H1 (cell line): Measurements from ENCODE around the gene DPP10. TPM values are rescaled to one million over a fixed set of nuclear protein-coding genes. Genes with fewer than 3 reads are reported as not detected.

Source experiments
- CTCF ChIA-PET: fragments of 300-600 bp; sonication (Branson Sonifier 250); formaldehyde crosslinking; loops from one replicate; lab custom pipeline; 2021; ENCODE audit not compliant: partially characterized antibody; lab: Charles Lee
- POLR2A ChIA-PET: fragments of 300-600 bp; sonication (Branson Sonifier 250); formaldehyde crosslinking; loops from one replicate; lab custom pipeline; 2021; ENCODE audit warnings: inconsistent platforms; ENCODE audit not compliant: partially characterized antibody; lab: Charles Lee
- DNase-seq, 2 experiments: peaks; one replicate each; pipeline versions ENCODE4 v3.0.0 to v3.0.0-alpha.2; 2010 to 2022; ENCODE audit warnings: low spot score in 2 of 2, low read depth in 1 of 2, mixed read lengths in 1 of 2
- FAIRE-seq: peaks from 2 replicates; lab custom pipeline; 2011; peaks lifted over from hg19 to GRCh38; lab: Jason Lieb, UNC
- H2AFZ ChIP-seq: 2 replicates; pipeline ENCODE4 v1.8.1; 2012; ENCODE audit warnings: low read length, inconsistent platforms
- H2AK5ac ChIP-seq: 2 replicates; pipeline ENCODE4 v1.6.1; 2013; ENCODE audit warnings: low read depth, low read length
- H2BK120ac ChIP-seq: replicated peaks from 2 replicates; pipeline ENCODE3; 2013; ENCODE audit warnings: low read depth, low read length, inconsistent platforms
- H2BK12ac ChIP-seq: 2 replicates; pipeline ENCODE4 v1.6.1; 2013; ENCODE audit warnings: low read depth, low read length
- H2BK15ac ChIP-seq: 2 replicates; pipeline ENCODE4 v1.6.1; 2013; ENCODE audit warnings: low read length
- H2BK20ac ChIP-seq: 2 replicates; pipeline ENCODE4 v1.6.1; 2013; ENCODE audit warnings: low read length
- H2BK5ac ChIP-seq: 2 replicates; pipeline ENCODE4 v1.6.1; 2013; ENCODE audit warnings: low read depth, low read length
- H3K14ac ChIP-seq: 2 replicates; pipeline ENCODE4 v1.6.1; 2013; ENCODE audit warnings: inconsistent platforms; ENCODE audit not compliant: insufficient read length
- H3K18ac ChIP-seq: 2 replicates; pipeline ENCODE4 v1.6.1; 2013; ENCODE audit warnings: low read length; ENCODE audit errors: extremely low read depth
- H3K23ac ChIP-seq: 2 replicates; pipeline ENCODE4 v1.6.1; 2013; ENCODE audit warnings: inconsistent platforms; ENCODE audit not compliant: insufficient read length
- H3K23me2 ChIP-seq: 2 replicates; pipeline ENCODE4 v1.6.1; 2013; ENCODE audit warnings: low read depth, low read length
- H3K27ac ChIP-seq: 2 replicates; pipeline ENCODE4 v1.6.1; 2011; ENCODE audit warnings: low read depth, low read length, inconsistent platforms
- H3K27me3 ChIP-seq, 4 experiments: replicated peaks in 1 of 4; 1 replicate in 1 of 4; 2 replicates in 3 of 4; pipeline versions ENCODE4 v1.6.1 to v1.8.1; 2011 to 2013; ENCODE audit warnings: low read length in 3 of 4, mild to moderate bottlenecking in 3 of 4, inconsistent platforms in 2 of 4, mixed read lengths in 2 of 4, moderate library complexity in 1 of 4; ENCODE audit not compliant: control insufficient read depth in 3 of 4, insufficient read depth in 3 of 4; ENCODE audit errors: extremely low read depth in 1 of 4
- H3K36me3 ChIP-seq, 4 experiments: 2 replicates each; pipeline versions ENCODE4 v1.6.1 to v1.8.1; 2011 to 2013; ENCODE audit warnings: mild to moderate bottlenecking in 4 of 4, low read length in 3 of 4, moderate library complexity in 2 of 4, control low read depth in 1 of 4, inconsistent platforms in 1 of 4; ENCODE audit not compliant: insufficient read depth in 4 of 4, control insufficient read depth in 2 of 4
- H3K4ac ChIP-seq: replicated peaks from 2 replicates; pipeline ENCODE3; 2013; ENCODE audit warnings: low read length, low read depth, mixed read lengths, inconsistent platforms; ENCODE audit not compliant: insufficient read length
- H3K4me1 ChIP-seq, 4 experiments: replicated peaks in 1 of 4; 1 replicate in 1 of 4; 2 replicates in 3 of 4; pipeline versions ENCODE4 v1.6.1 to v1.8.1; 2011 to 2013; ENCODE audit warnings: low read length in 3 of 4, inconsistent platforms in 2 of 4, mixed read lengths in 1 of 4; ENCODE audit not compliant: insufficient read depth in 4 of 4, control insufficient read depth in 3 of 4
- H3K4me2 ChIP-seq, 2 experiments: 2 replicates each; pipeline versions ENCODE4 v1.6.1 to v1.8.1; 2011 to 2013; ENCODE audit warnings: low read depth in 2 of 2, low read length in 2 of 2, control low read depth in 1 of 2, inconsistent platforms in 1 of 2, mild to moderate bottlenecking in 1 of 2; ENCODE audit not compliant: insufficient read depth in 1 of 2
- H3K4me3 ChIP-seq, 4 experiments: fragments of 200-600, 300-600 bp in 1 of 4; sonication (generic), shearing (Covaris generic), sonication (Bioruptor Twin) in 1 of 4; 2 replicates each; pipeline versions ENCODE4 v1.5.1 to v1.8.1; 2011 to 2016; ENCODE audit warnings: low read length in 4 of 4, low read depth in 3 of 4, control low read depth in 2 of 4, inconsistent platforms in 2 of 4, mild to moderate bottlenecking in 2 of 4, mixed read lengths in 1 of 4, moderate library complexity in 1 of 4; ENCODE audit not compliant: insufficient read depth in 2 of 4; ENCODE audit errors: extremely low read depth in 1 of 4
- H3K56ac ChIP-seq: replicated peaks from 2 replicates; pipeline ENCODE3; 2013; ENCODE audit warnings: low read depth, mild to moderate bottlenecking, mixed read lengths, low read length, inconsistent platforms; ENCODE audit not compliant: insufficient read length
- H3K79me1 ChIP-seq: 2 replicates; pipeline ENCODE4 v1.6.1; 2013; ENCODE audit warnings: low read depth, low read length, control low read depth
- H3K79me2 ChIP-seq, 2 experiments: 2 replicates each; pipeline versions ENCODE4 v1.6.1 to v1.8.1; 2012 to 2013; ENCODE audit warnings: low read length in 2 of 2, mild to moderate bottlenecking in 2 of 2, inconsistent platforms in 1 of 2; ENCODE audit not compliant: insufficient read depth in 2 of 2, control insufficient read depth in 1 of 2
- H3K9ac ChIP-seq, 4 experiments: replicated peaks in 1 of 4; 1 replicate in 1 of 4; 2 replicates in 3 of 4; pipeline versions ENCODE4 v1.6.1 to v1.8.1; 2011 to 2013; ENCODE audit warnings: low read depth in 3 of 4, low read length in 3 of 4, control low read depth in 2 of 4, mild to moderate bottlenecking in 2 of 4, moderate library complexity in 2 of 4, inconsistent platforms in 1 of 4; ENCODE audit errors: extremely low read depth in 1 of 4
- H3K9me3 ChIP-seq, 2 experiments: 2 replicates each; pipeline versions ENCODE4 v1.6.1 to v1.8.1; 2012 to 2013; ENCODE audit warnings: mild to moderate bottlenecking in 2 of 2, moderate library complexity in 2 of 2, control low read depth in 1 of 2, inconsistent platforms in 1 of 2, low read depth in 1 of 2, low read length in 1 of 2, mixed read lengths in 1 of 2; ENCODE audit not compliant: insufficient read depth in 2 of 2
- H4K20me1 ChIP-seq, 2 experiments: replicated peaks in 1 of 2; 2 replicates each; pipeline versions ENCODE3 to v1.8.1; 2011 to 2013; ENCODE audit warnings: inconsistent platforms in 2 of 2, low read length in 2 of 2, mild to moderate bottlenecking in 1 of 2; ENCODE audit not compliant: insufficient read depth in 2 of 2, control insufficient read depth in 1 of 2
- H4K5ac ChIP-seq: 2 replicates; pipeline ENCODE4 v1.6.1; 2013; ENCODE audit warnings: low read length, low read depth, mixed read lengths, inconsistent platforms; ENCODE audit not compliant: insufficient read length
- H4K8ac ChIP-seq: 2 replicates; pipeline ENCODE4 v1.8.0; 2013; ENCODE audit warnings: mild to moderate bottlenecking, moderate library complexity, low read length, inconsistent platforms; ENCODE audit not compliant: insufficient read depth; ENCODE audit errors: extremely low read depth
- H4K91ac ChIP-seq: replicated peaks from 2 replicates; pipeline ENCODE3; 2013; ENCODE audit warnings: low read length, mixed read lengths, inconsistent platforms; ENCODE audit not compliant: insufficient read length
- RFX5 ChIP-seq: IDR thresholded peaks from 2 replicates; pipeline ENCODE4 v1.6.1; 2011; ENCODE audit warnings: low read depth, low read length, improper control_type of control experiment, borderline replicate concordance
- TBP ChIP-seq: IDR thresholded peaks from 2 replicates; pipeline ENCODE4 v1.6.1; 2011; ENCODE audit warnings: low read depth, low read length, improper control_type of control experiment
- TEAD4 ChIP-seq: IDR thresholded peaks from 2 replicates; pipeline ENCODE4 v1.6.1; 2012; ENCODE audit warnings: low read depth, low read length, inconsistent platforms, mixed read lengths
- WGBS, 2 experiments: shearing (Covaris generic) in 1 of 2; methylation state at CpG; one replicate each; pipeline versions ENCODE4 v1.1.6 to v1.1.7; 2013 to 2015; ENCODE audit warnings: low lambda C conversion rate in 2 of 2, mixed read lengths in 2 of 2, inconsistent platforms in 1 of 2, low coverage in 1 of 2, missing lambda C conversion rate in 1 of 2; ENCODE audit not compliant: insufficient replicate concordance in 2 of 2, insufficient coverage in 1 of 2, insufficient read length in 1 of 2; ENCODE audit errors: extremely low coverage in 1 of 2, missing lambda C conversion rate in 1 of 2; 5-methylcytosine and 5-hydroxymethylcytosine counted together
- polyA plus RNA-seq, 7 experiments: library from polyadenylated mRNA; depleted of rRNA in 3 of 7; stranded (reverse) in 5 of 7; unstranded in 2 of 7; fragments of >200 nt in 5 of 7; fragments of 200-250 nt in 2 of 7; gene quantifications; 1 replicate in 5 of 7; 2 replicates in 1 of 7; 4 replicates in 1 of 7; pipeline versions ENCODE4 v1.2.1 to v1.2.3, GENCODE V29; 2011 to 2013; ENCODE audit warnings: missing spikeins in 2 of 7, mixed read lengths in 2 of 7
- total RNA-seq: library from RNA; stranded (reverse); fragmentation: NEBNext Ultra II Directional; extraction: Animal tissue kit (Norgen Biotek cat#: 25700); gene quantifications from 2 replicates; pipeline ENCODE4 v1.2.1, GENCODE V29; 2021
- TF ChIP-seq, protein P1 (sequence below): IDR thresholded peaks from 2 replicates; pipeline ENCODE4 v1.6.1; 2012; ENCODE audit warnings: inconsistent platforms

DPP10 gene
- total and polyA plus RNA-seq, 2 of the 8 experiments (the other 6 are each of a cell fraction or from before 2014, with no cell fraction given), result 3.3 to 7.2 TPM

GRCh38 chr2:114553027-114553426 is 110.6 kb downstream of the DPP10 start:
- Histone ChIP-seq H3K14ac (no peak overlapping the region), H3K27me3 (no peaks in the 10 kb centered on the region), H3K9me3 (no peaks in the 10 kb centered on the region), H3K36me3 (no peaks in the 10 kb centered on the region), H3K79me2 (no peaks in the 10 kb centered on the region), H4K8ac (no peak overlapping the region), H2AK5ac (no peak overlapping the region), H4K5ac (no peak overlapping the region), H2BK15ac (no peak overlapping the region), H3K4ac (no peak overlapping the region), H3K4me3 (no peak overlapping the region), H3K9ac (no peak overlapping the region), H3K23ac (no peak overlapping the region), H3K4me2 (no peak overlapping the region), H2BK120ac (no peak overlapping the region), H3K23me2 (no peaks in the 10 kb centered on the region), H3K18ac (no peak overlapping the region), H4K91ac (no peak overlapping the region), H2BK5ac (no peak overlapping the region), H2BK12ac (no peak overlapping the region), H4K20me1 (no peaks in the 10 kb centered on the region), H3K56ac (no peak overlapping the region), H2AFZ (0 out of 2 replicates have a peak overlapping the region, but pooled peaks have one; percentile 40), H2BK20ac (no peak overlapping the region), H3K4me1 (peaks cover 0 to 3% (median 1%) of the 10 kb centered on the region in 4 experiments; a peak in 2 of 7 replicates), H3K27ac (no peak overlapping the region), H3K79me1 (no peaks in the 10 kb centered on the region)
- WGBS, 2 experiments, result 84% methylated on average over 5 of the region's 5 CpGs; no CpG with 5 or more reads in 1 of the 2 experiments
- ChIA-PET CTCF (interaction anchor here (1.4 to 3.6 kb wide), 3 partner anchors 59 to 587 kb away, joined by 3 to 24 read pairs (median 18); no protein-coding TSS in a partner anchor), POLR2A (interaction anchor here (0.7 kb wide), 1 partner anchor 13 kb away, joined by 3 read pairs; no protein-coding TSS in a partner anchor)
- DNase-seq (no peak), FAIRE-seq (no peak)
- TF ChIP-seq, protein P1, sequence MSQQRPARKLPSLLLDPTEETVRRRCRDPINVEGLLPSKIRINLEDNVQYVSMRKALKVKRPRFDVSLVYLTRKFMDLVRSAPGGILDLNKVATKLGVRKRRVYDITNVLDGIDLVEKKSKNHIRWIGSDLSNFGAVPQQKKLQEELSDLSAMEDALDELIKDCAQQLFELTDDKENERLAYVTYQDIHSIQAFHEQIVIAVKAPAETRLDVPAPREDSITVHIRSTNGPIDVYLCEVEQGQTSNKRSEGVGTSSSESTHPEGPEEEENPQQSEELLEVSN, result no peak
- no peak for TF ChIP-seq TBP
- TF ChIP-seq TEAD4, result no peak
- no peak for TF ChIP-seq RFX5
